ENCODE data around the gene B4GAT1.

DNA sequence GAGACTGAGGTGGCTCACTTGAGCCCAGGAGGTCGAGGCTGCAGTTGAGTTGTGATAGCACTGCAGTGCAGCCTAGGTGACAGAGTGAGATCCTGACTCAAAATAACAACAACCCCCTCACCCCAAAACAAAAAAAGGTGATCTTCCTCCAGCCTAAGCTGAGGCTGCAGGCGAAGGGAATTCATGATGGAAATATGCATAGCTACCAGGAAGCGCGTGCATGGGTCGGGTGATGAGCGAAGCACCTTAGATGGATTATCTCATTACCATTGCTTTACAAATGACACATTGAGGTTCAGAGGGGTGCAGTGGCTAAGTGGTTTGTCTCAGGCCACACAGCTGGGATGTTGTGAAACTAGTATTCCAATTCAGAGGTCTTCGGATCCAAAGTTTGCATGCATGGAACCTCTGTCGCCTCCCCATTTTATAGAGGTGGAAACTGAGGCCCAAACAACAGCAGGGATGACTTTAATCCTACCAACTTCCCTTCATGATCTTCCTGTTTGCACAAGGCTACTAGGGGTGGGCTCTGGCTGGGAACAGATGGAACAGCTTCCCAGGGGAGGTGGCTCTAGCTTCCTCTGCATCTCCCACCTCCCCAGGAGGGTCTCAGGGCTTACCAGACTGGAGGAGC lies 19.5 kb upstream of the B4GAT1 start:
- no peak for TF ChIP-seq EP300 (IDR thresholded peaks at IDR 0.05)
- TF ChIP-seq, protein P1, sequence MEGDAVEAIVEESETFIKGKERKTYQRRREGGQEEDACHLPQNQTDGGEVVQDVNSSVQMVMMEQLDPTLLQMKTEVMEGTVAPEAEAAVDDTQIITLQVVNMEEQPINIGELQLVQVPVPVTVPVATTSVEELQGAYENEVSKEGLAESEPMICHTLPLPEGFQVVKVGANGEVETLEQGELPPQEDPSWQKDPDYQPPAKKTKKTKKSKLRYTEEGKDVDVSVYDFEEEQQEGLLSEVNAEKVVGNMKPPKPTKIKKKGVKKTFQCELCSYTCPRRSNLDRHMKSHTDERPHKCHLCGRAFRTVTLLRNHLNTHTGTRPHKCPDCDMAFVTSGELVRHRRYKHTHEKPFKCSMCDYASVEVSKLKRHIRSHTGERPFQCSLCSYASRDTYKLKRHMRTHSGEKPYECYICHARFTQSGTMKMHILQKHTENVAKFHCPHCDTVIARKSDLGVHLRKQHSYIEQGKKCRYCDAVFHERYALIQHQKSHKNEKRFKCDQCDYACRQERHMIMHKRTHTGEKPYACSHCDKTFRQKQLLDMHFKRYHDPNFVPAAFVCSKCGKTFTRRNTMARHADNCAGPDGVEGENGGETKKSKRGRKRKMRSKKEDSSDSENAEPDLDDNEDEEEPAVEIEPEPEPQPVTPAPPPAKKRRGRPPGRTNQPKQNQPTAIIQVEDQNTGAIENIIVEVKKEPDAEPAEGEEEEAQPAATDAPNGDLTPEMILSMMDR (IDR thresholded peaks at IDR 0.05) = no peak

All from tibial nerve (tissue), 4 donors.